Astrocyte (in vitro differentiated cells and primary cell): ENCODE results near the gene OTUD7B. TPM values are rescaled to one million over a fixed set of nuclear protein-coding genes. Genes with fewer than 3 reads are reported as not detected.
A peak's percentile ranks its signal among the peaks of the same experiment; 100 is the strongest.

Source experiments
- DNase-seq: peaks from one replicate; pipeline ENCODE4 v3.0.0-alpha.2; 2010; ENCODE audit warnings: low read depth
- FAIRE-seq: peaks from 2 replicates; lab custom pipeline; 2011; peaks lifted over from hg19 to GRCh38; lab: Jason Lieb, UNC
- H2AFZ ChIP-seq: 2 replicates; pipeline ENCODE4 v1.6.0; 2012; ENCODE audit warnings: low read depth, low read length, inconsistent platforms
- H3K27ac ChIP-seq: 2 replicates; pipeline ENCODE4 v1.5.1; 2011; ENCODE audit warnings: low read depth, low read length, inconsistent platforms
- H3K27me3 ChIP-seq: 2 replicates; pipeline ENCODE4 v1.6.0; 2011; ENCODE audit warnings: low read length, inconsistent platforms; ENCODE audit not compliant: insufficient read depth
- H3K36me3 ChIP-seq: 2 replicates; pipeline ENCODE4 v1.5.1; 2011; ENCODE audit warnings: low read length, inconsistent platforms; ENCODE audit not compliant: insufficient read depth
- H3K4me1 ChIP-seq: 2 replicates; pipeline ENCODE4 v1.5.1; 2011; ENCODE audit warnings: low read length, inconsistent platforms; ENCODE audit not compliant: insufficient read depth
- H3K4me2 ChIP-seq: 2 replicates; pipeline ENCODE4 v1.6.0; 2012; ENCODE audit warnings: low read length, inconsistent platforms
- H3K4me3 ChIP-seq: 2 replicates; pipeline ENCODE4 v1.5.1; 2011; ENCODE audit warnings: low read depth, mild to moderate bottlenecking, low read length, inconsistent platforms; ENCODE audit not compliant: insufficient read depth
- H3K79me2 ChIP-seq: 2 replicates; pipeline ENCODE4 v1.6.0; 2012; ENCODE audit warnings: mild to moderate bottlenecking, low read length, inconsistent platforms; ENCODE audit not compliant: insufficient read depth
- H3K9ac ChIP-seq: 2 replicates; pipeline ENCODE4 v1.6.0; 2012; ENCODE audit warnings: mild to moderate bottlenecking, low read length, inconsistent platforms
- H3K9me3 ChIP-seq: 2 replicates; pipeline ENCODE4 v1.5.1; 2012; ENCODE audit warnings: low read depth, mild to moderate bottlenecking, low read length, inconsistent platforms; ENCODE audit not compliant: insufficient read depth
- H4K20me1 ChIP-seq: 2 replicates; pipeline ENCODE4 v1.6.0; 2012; ENCODE audit warnings: low read length, inconsistent platforms; ENCODE audit not compliant: insufficient read depth
- H3K27ac Mint-ChIP-seq: one replicate; pipeline ENCODE4 v1.8.0; 2021; ENCODE audit warnings: mild to moderate bottlenecking, mixed read lengths; ENCODE audit not compliant: unreplicated experiment
- H3K27me3 Mint-ChIP-seq: one replicate; pipeline ENCODE4 v1.8.0; 2021; ENCODE audit warnings: low read depth, mixed read lengths; ENCODE audit not compliant: unreplicated experiment
- H3K36me3 Mint-ChIP-seq: one replicate; pipeline ENCODE4 v1.8.0; 2021; ENCODE audit warnings: low read depth, mixed read lengths; ENCODE audit not compliant: unreplicated experiment
- H3K4me1 Mint-ChIP-seq: one replicate; pipeline ENCODE4 v1.8.0; 2021; ENCODE audit warnings: low read depth, mixed read lengths; ENCODE audit not compliant: unreplicated experiment
- H3K4me3 Mint-ChIP-seq: one replicate; pipeline ENCODE4 v1.8.0; 2021; ENCODE audit warnings: mild to moderate bottlenecking, moderate library complexity, mixed read lengths; ENCODE audit not compliant: unreplicated experiment
- H3K9me3 Mint-ChIP-seq: one replicate; pipeline ENCODE4 v1.8.0; 2021; ENCODE audit warnings: mild to moderate bottlenecking, mixed read lengths; ENCODE audit not compliant: unreplicated experiment
- EZH2 ChIP-seq: IDR thresholded peaks from 2 replicates; pipeline ENCODE4 v1.6.1; 2012; ENCODE audit warnings: mild to moderate bottlenecking, low read length, inconsistent platforms; ENCODE audit not compliant: insufficient read depth
- total RNA-seq: library from RNA; stranded (reverse); gene quantifications from 2 replicates; pipeline ENCODE4 v1.2.1, GENCODE V29; 2021
- TF ChIP-seq, protein P1 (sequence below): IDR thresholded peaks from 2 replicates; pipeline ENCODE4 v1.5.1; 2011; ENCODE audit warnings: low read depth, mild to moderate bottlenecking, inconsistent platforms, low read length, moderate library complexity; ENCODE audit not compliant: insufficient read depth

OTUD7B gene
- total RNA-seq, 1 donor from 2014 or later, result 33.1 TPM

DNA sequence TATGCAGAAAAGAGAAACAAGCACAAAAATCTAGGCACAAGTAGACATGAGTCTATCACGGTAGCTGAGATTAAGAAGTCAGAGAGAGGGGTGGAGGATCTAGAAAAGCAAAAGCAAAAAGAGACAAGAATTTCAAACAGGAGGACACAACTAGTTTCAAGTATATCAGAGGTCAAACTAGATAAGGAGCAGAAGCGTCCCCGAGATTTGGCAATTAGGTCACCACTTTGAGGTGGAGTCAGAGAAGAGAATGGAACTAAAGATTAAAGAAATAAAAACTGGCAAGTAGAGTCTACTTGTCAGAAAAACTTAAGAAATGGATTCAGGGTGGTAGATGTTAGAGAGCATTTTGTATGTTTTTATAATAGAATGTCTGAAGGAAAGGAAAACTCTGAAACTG is 85.2 kb downstream of the OTUD7B start:
- peaks cover 34% of the 10 kb centered on the region for H3K79me2 ChIP-seq
- no peak overlapping the region for H3K27ac ChIP-seq
- no peaks in the 10 kb centered on the region for H3K27me3 ChIP-seq
- peaks cover 2% of the 10 kb centered on the region for H3K9me3 Mint-ChIP-seq
- peaks cover 17% of the 10 kb centered on the region for H3K4me1 ChIP-seq
- TF ChIP-seq, protein P1, sequence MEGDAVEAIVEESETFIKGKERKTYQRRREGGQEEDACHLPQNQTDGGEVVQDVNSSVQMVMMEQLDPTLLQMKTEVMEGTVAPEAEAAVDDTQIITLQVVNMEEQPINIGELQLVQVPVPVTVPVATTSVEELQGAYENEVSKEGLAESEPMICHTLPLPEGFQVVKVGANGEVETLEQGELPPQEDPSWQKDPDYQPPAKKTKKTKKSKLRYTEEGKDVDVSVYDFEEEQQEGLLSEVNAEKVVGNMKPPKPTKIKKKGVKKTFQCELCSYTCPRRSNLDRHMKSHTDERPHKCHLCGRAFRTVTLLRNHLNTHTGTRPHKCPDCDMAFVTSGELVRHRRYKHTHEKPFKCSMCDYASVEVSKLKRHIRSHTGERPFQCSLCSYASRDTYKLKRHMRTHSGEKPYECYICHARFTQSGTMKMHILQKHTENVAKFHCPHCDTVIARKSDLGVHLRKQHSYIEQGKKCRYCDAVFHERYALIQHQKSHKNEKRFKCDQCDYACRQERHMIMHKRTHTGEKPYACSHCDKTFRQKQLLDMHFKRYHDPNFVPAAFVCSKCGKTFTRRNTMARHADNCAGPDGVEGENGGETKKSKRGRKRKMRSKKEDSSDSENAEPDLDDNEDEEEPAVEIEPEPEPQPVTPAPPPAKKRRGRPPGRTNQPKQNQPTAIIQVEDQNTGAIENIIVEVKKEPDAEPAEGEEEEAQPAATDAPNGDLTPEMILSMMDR, result no peak
- TF ChIP-seq EZH2, result no peak
- no peak overlapping the region for H2AFZ ChIP-seq
- peaks cover 28% of the 10 kb centered on the region for H3K36me3 Mint-ChIP-seq
- peaks cover 44% of the 10 kb centered on the region for H3K36me3 ChIP-seq
- H3K27me3 Mint-ChIP-seq, result no peaks in the 10 kb centered on the region
- H3K9me3 ChIP-seq, result no peaks in the 10 kb centered on the region
- no peak overlapping the region for H3K9ac ChIP-seq
- H3K4me3 ChIP-seq, result no peak overlapping the region
- peak overlapping the region; percentile 92 for H3K4me2 ChIP-seq
- H3K4me3 Mint-ChIP-seq, result peak overlapping the region; percentile 78
- H3K27ac Mint-ChIP-seq, result no peak overlapping the region
- H4K20me1 ChIP-seq, result peaks cover 37% of the 10 kb centered on the region
- DNase-seq (no peak), FAIRE-seq (no peak)
- peaks cover 28% of the 10 kb centered on the region for H3K4me1 Mint-ChIP-seq

DNA sequence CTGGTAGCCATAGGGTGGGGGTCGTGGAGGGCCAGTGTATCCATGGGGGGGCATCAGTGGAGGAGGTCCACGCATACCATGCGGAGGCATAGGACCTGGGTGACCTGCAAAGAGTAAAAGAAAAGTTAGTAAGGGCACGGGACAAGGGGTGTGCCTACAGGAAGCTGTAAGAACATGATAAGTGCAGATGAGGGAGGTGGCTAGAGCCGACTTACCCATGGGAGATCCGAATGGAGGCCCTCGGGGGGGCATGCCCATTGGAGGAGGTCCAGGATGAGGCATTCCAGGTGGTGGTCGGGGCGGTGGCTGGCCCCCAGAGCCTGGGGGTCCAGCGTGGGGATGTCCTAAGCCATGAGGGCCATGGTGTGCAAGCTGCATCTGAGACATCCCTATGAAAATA is 86.9 kb downstream of the OTUD7B start:
- no peak overlapping the region for H3K9ac ChIP-seq
- TF ChIP-seq, protein P1, result no peak
- H3K27me3 ChIP-seq, result no peaks in the 10 kb centered on the region
- no peak for FAIRE-seq
- H3K4me2 ChIP-seq, result no peak overlapping the region
- H3K4me1 Mint-ChIP-seq, result peaks cover 22% of the 10 kb centered on the region
- no peaks in the 10 kb centered on the region for H3K9me3 ChIP-seq
- no peak overlapping the region for H3K4me3 ChIP-seq
- H3K36me3 ChIP-seq, result peaks cover 44% of the 10 kb centered on the region
- H3K4me3 Mint-ChIP-seq, result no peak overlapping the region
- no peaks in the 10 kb centered on the region for H3K27me3 Mint-ChIP-seq
- no peaks in the 10 kb centered on the region for H3K9me3 Mint-ChIP-seq
- no peak overlapping the region for H2AFZ ChIP-seq
- no peak for DNase-seq
- H3K27ac ChIP-seq, result no peak overlapping the region
- peaks cover 34% of the 10 kb centered on the region for H3K79me2 ChIP-seq
- H3K4me1 ChIP-seq, result peaks cover 16% of the 10 kb centered on the region
- no peak overlapping the region for H3K27ac Mint-ChIP-seq
- peaks cover 37% of the 10 kb centered on the region for H4K20me1 ChIP-seq
- peaks cover 28% of the 10 kb centered on the region for H3K36me3 Mint-ChIP-seq

DNA sequence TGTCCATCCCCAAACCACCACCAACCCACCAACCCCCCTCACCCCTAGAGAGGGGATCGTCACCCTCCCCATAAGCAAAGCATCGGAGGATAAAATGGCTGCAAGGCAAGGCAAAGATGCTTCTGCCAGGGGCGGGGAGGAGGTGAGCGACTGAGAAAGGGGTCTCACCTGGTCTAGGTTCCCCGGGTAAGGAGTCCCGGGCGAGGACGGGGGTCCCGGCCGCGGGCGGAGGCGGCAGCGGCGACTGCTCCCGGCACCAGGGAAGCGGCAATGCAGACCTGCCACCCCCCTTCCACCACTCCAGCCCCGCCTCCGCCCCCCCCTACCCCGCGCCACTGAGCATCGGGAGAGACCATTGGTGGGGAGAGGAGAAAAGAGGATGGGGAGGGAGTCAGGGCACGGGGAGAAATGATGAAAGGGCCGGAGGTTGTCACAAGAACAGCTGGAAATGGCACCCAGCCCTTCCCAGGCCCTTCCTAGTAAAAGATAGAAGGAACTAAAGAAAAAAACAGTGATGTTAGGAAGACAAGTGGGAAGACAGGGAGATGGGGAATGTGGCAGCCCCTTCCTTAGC is 92.9 kb downstream of the OTUD7B start, which contains the start of gene SV2A:
Gene SV2A, minus strand, starts transcription at position 274 of the 574 bp plus-strand sequence. CDS start 4,004 bp downstream, outside the sequence.
- FAIRE-seq (no peak), DNase-seq (peak; percentile 44)
- Mint-ChIP-seq H3K4me3 (peak within 1 kb of the TSS; percentile 86), H3K27me3 (peaks cover 2% of the 10 kb centered on the region), H3K36me3 (peaks cover 7% of the 10 kb centered on the region), H3K27ac (no peak within 1 kb of the TSS), H3K9me3 (no peaks in the 10 kb centered on the region), H3K4me1 (peaks cover 5% of the 10 kb centered on the region)
- H3K4me2 ChIP-seq, result peak within 1 kb of the TSS; percentile 95
- H3K4me3 ChIP-seq, result peak within 1 kb of the TSS; percentile 72
- no peak within 1 kb of the TSS for H3K27ac ChIP-seq
- peaks cover 8% of the 10 kb centered on the region for H3K4me1 ChIP-seq
- H4K20me1 ChIP-seq, result no peaks in the 10 kb centered on the region
- H3K36me3 ChIP-seq, result peaks cover 9% of the 10 kb centered on the region
- peaks cover 4% of the 10 kb centered on the region for H3K79me2 ChIP-seq
- no peak for TF ChIP-seq EZH2
- TF ChIP-seq, protein P1, result no peak
- no peaks in the 10 kb centered on the region for H3K27me3 ChIP-seq
- H2AFZ ChIP-seq, result peak within 1 kb of the TSS; percentile 85
- no peaks in the 10 kb centered on the region for H3K9me3 ChIP-seq
- H3K9ac ChIP-seq, result peak within 1 kb of the TSS; percentile 85
